ENCODE measurements around the gene SNX9.

- TF ChIP-seq CTCF (IDR thresholded peaks at IDR 0.05) (no peak), POLR2AphosphoS5 (IDR thresholded peaks at IDR 0.05) (no peak), POLR2A (IDR thresholded peaks at IDR 0.05) (no peak), EP300 (IDR thresholded peaks at IDR 0.05) (no peak)
Observed at GRCh38 chr6:157988700-157989063, 165.6 kb downstream of the SNX9 start.
